Activated CD4-positive, alpha-beta T cell treated with anti-CD3 and anti-CD28 coated beads, Interleukin-2, amount 50 U/mL, for 24 hours (primary cell): ENCODE results near the gene NOP53.
"Not testable (repeated sequence)": the region's sequence is repeated elsewhere in the genome, so short reads cannot be mapped to it uniquely, and the experiment has no call there.

Experiments used
- DNase-seq, 2 donors: peaks; one replicate each; pipeline ENCODE4 v3.0.0-alpha.2; 2020; ENCODE audit warnings: low read depth in 1 of 2, low spot score in 1 of 2

NOP53 gene

GRCh38 chr19:47745010-47745901 is at the start of gene NOP53:
Gene NOP53 (plus strand): TSS chr19:47745546. CDS start chr19:47745560, 14 bp downstream.
- peak; percentile 97 to 98 for DNase-seq

DNA sequence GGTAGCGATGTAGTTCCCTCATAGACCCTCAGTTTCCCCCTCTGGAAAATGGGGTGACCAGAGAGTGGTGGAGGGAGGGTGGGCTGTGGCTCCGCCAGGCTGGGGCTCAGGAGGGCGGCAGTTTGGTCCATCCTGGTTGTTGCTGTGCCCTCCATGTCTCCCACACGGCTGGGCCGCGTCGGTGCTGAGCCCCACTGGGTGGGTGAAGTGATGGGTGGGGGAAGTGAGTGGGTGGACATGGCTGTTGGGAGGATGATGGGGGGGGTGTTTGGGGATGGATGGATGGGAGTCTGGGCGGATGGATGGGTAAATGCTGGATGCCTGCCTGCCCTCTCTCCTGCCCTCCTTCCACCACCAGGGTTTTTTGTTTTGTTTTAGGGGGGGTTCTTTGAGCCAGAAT is 48.7 kb upstream of the NOP53 start:
- DNase-seq = no peak

DNA sequence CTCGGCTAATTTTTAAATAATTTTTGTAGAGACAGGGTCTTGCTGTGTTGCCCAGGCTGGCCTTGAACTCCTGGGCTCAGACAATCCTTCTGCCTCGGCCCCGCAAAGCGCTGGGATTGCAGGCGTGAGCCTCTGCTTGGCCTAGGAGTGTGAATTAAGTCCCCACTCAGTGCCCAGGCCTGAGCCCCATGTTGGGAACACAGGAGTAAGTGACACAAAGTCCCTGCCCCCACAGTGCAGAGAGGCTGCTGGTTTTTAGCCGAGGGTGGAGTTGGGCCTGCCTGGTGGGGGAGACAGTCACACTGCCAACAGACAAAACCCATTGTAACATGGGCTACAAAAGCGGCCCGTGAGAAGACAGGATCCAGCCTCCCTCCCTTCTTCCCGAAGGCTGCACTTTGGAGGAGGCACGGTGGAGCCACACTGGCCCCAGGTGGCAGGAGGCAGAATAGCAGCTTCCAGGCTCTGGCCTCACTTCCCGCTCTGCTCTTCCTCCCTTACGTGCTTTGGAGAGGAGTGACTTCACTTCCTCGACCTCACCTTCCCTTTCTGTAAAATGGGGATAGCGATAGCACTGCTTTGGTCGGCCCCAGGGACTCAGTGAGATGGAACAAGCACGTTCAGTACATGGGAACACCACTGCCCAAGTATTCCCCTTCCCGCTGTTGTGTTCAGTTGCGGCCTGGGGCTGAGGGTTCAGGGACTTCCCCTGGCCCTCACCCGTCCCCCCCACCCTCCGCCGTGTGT is 47.3 kb upstream of the NOP53 start:
- peak; percentile 40 to 44 for DNase-seq

- DNase-seq = no peak
Observed at GRCh38 chr19:47698631-47699359, 46.6 kb upstream of the NOP53 start.

DNA sequence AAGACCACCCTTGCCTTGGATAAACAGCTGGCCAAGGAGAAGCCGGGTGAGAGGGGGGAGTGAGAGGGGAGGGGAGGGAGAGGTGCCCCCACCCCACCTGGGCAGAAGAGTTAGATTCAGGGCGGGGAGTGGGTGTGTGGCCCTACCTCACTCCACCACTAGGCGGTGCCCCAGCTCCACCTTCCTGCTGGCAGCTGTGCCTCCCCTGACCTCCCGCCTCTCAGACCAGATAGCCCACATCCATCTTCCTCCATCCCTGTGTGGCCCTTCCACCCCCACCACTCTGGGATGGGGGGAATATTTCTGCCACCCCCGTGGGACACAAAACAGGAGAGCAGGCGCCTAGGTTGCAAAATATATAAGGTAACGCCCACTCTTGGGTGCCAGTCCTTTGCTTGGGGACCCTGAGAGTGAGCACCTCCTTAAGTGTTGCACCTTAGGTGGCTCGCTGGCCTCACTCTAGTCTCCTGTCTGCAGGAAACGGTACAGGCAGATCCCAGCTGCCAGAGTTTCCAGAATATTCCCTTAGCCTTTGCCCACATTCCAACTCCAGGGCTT is 45.9 kb upstream of the NOP53 start:
- peak; percentile 26 to 28 for DNase-seq

DNA sequence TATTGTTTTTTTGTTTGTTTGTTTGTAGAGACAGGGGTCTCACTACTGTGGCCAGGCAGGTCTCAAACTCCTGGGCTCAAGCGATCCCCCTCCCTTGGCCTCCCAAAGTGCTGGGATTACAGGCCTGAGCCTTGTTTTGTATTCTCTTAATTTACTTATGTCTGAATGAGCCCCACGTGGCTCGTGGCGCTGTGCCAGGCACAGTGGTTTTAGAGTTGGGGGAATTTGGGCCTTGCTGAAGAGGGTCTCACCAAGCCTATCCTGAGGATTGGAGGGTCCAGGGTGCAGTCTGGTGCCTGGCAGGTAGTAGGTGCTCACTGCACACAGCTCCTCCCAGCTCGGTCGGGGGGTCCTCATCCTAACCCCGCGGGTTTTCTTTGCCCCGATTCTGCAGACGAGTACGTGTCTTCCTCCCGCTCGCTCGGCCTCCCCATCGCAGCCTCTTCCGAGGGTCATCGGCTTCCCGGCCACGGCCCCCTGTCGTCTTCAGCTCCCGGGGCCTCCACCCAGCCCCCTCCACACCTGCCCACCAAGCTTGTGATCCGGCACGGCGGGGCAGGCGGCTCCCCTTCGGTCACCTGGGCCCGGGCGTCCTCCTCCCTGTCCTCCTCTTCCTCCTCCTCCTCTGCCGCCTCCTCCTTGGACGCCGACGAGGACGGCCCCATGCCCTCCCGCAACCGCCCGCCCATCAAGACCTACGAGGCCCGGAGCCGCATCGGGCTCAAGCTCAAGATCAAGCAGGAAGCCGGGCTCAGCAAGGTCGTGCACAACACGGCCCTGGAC is 44.2 kb upstream of the NOP53 start:
- DNase-seq = no peak

- DNase-seq = no peak
Observed at GRCh38 chr19:47701717-47702552, 43.4 kb upstream of the NOP53 start.

- no peak for DNase-seq
Observed at GRCh38 chr19:47702671-47703070, 42.7 kb upstream of the NOP53 start.

- no peak for DNase-seq
Observed at GRCh38 chr19:47703301-47703700, 42.0 kb upstream of the NOP53 start.

- no peak for DNase-seq
Observed at GRCh38 chr19:47704024-47704423, 41.3 kb upstream of the NOP53 start.

DNA sequence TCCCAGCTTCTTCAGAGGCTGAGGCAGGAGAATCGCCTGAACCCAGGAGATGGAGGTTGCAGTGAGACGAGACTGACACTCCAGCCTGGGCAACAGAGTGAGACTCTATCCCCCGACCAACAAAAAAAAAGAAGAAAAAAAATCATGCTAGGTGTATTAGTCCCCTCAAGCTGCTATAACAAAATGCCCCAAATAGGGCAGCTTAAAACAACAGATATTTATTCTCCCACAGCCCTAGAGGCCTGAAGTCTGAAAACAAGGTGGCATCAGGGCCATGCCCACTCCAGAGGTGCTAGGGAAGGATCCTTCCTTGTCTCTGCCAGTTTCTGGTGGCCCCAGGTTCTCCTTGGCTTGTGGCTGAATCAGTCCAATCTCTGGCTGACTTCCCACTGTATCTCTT is 40.7 kb upstream of the NOP53 start:
- DNase-seq = no peak

- peak; percentile 57 to 70 for DNase-seq
Observed at GRCh38 chr19:47707135-47707925, 38.0 kb upstream of the NOP53 start.

DNA sequence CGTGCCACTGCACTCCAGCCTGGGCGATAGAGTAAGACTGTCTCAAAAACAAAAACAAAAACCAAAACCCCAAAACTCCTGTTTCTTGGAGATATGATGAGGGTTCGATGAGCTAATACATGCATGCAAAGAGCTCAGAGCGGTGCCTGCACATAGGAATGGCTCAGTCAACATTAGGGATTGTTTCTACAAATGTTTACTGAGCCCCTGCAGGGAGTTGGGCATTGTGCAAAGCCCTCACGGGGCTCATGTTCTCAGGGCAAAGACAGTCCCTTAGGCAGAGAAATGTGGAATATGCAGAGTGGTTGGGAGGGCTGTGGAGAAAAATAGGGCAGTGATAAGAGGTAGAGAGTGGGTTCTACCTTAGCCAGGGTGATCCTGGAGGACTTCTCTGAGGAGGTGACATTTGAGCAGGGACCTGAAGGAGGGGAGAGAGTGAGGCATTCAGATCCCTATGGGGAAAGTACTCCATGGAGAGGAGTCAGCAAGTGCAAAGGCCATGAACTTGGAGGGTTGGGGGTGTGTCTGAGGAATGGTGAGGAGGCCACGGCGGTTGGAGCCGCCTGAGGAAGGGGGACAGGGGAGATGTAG is 33.6 kb upstream of the NOP53 start:
- DNase-seq = no peak

DNA sequence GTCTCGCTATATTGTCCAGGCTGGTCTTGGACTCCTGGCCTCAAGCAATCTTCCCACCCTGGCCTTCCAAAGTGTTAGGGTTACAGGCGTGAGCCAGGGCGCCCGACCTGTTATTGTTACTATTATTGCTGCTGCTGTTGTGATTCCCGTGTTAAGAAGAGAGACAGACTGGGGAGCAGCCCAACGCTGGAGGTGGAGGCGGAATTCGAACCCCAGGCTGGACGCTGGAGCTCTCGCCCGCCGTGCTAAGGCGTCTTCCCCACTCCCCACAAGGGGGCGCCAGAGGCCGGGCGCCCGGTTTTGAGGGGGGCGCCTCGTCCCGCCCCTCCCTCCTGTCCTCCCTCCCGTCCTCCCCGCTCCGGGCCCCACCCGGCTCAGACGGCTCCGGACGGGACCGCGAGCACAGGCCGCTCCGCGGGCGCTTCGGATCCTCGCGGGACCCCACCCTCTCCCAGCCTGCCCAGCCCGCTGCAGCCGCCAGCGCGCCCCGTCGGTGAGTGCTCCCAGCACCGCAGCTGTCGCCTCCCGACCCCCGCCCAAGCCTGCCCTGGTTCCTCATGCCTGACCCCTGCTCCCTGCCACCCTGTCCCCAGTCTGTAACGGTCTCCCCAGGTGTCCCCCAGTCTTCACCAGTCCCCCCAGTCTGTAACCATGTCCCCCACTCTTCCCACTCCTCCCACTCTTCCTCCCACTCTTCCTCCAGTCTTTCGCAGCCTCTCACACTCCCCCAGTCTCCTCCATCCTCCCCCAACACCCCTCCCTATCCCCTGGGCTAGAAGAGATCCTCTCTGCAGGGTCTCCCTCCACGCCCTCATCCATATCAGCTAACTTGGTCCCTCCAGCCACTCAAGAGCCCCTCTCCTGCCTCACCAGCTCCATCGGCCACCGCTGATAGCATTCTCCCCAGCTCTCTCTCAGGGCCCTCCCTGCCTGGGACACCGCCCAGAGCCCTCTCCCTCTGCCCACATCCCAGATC is 32.0 kb upstream of the NOP53 start, which contains the start of gene EHD2:
TSS of gene EHD2 (plus strand) at position 377 of the 976 bp plus-strand sequence. CDS start 3,191 bp downstream, outside the sequence.
- DNase-seq = peak in 1 of 2 donors; percentile 17

DNA sequence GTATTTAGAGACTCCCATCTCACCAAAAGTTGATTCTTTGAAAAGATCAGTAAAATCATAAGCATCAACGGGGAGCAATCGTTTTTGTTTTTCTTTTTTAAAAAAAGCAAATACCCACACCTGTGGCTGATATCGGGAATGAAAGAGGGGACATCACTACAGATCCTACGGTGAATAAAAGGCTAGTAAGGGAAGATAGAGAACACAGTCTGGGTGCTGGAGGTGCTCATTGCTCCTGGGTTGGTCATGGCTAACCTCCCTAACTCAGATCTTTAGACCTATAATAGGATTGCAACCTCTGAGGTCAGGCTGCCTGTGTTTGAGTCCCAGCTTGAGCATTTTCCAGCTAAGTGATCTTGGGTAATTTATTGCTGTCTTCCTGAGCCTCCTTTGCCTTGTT is 31.0 kb upstream of the NOP53 start:
- DNase-seq = no peak

DNA sequence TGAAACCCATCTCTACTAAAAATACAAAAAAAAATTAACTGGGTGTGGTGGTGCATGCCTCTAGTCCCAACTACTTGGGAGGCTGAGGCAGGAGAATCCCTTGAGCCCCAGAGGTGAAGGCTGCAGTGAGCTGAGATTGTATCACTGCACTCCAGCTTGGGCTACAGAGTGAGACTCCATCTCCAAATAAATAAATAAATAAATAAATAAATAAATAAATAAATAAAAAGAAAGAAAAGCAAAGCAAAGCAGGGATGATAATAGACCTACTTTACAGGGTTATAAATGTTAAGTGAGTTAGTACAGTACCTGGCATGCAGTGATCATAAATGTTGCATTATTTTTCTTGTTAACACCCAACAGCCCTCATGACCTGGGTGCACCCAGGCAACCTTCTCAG is 30.5 kb upstream of the NOP53 start:
- not testable (repeated sequence) for DNase-seq
